GM12878 (cell line): ENCODE data around the gene ABCA7. TPM values are rescaled to one million over a fixed set of nuclear protein-coding genes. Genes with fewer than 3 reads are reported as not detected.

Experiments
- BHLHE40 ChIP-seq, 2 experiments: fragments of 450-650 bp in 1 of 2; IDR thresholded peaks; 2 replicates each; pipeline ENCODE4 v1.6.1; 2011 to 2017; ENCODE audit warnings: low read depth in 2 of 2, borderline replicate concordance in 1 of 2, improper control_type of control experiment in 1 of 2, low read length in 1 of 2, mild to moderate bottlenecking in 1 of 2
- DPF2 ChIP-seq: fragments of 450-650 bp; IDR thresholded peaks from 2 replicates; pipeline ENCODE4 v1.6.1; 2017; ENCODE audit warnings: mild to moderate bottlenecking
- E4F1 ChIP-seq: fragments of 450-650 bp; IDR thresholded peaks from 2 replicates; pipeline ENCODE4 v1.6.1; 2018; ENCODE audit warnings: borderline replicate concordance, mild to moderate bottlenecking; ENCODE audit not compliant: partially characterized antibody
- GATAD2B ChIP-seq: fragments of 450-650 bp; conservative IDR thresholded peaks from 2 replicates; pipeline ENCODE4 v1.6.1; 2017; ENCODE audit warnings: low read depth, mild to moderate bottlenecking, moderate library complexity
- KLF5 ChIP-seq: fragments of 450-650 bp; IDR thresholded peaks from 2 replicates; pipeline ENCODE4 v1.6.1; 2014; ENCODE audit warnings: mild to moderate bottlenecking; ENCODE audit not compliant: partially characterized antibody
- MEF2B ChIP-seq: fragments of 450-650 bp; IDR thresholded peaks from 2 replicates; pipeline ENCODE4 v1.6.1; 2018; ENCODE audit warnings: mild to moderate bottlenecking, moderate library complexity; ENCODE audit not compliant: partially characterized antibody, poor library complexity, severe bottlenecking
- NR2C2 ChIP-seq: IDR thresholded peaks from 2 replicates; pipeline ENCODE4 v1.6.1; 2011; ENCODE audit warnings: borderline replicate concordance, low read depth; ENCODE audit not compliant: control insufficient read depth, insufficient read length
- POLR2A ChIP-seq: IDR thresholded peaks from 2 replicates; pipeline ENCODE4 v1.6.1; 2011; ENCODE audit warnings: low read depth, mild to moderate bottlenecking, low read length
- POLR2AphosphoS2 ChIP-seq: IDR thresholded peaks from 2 replicates; pipeline ENCODE4 v1.6.1; 2011; ENCODE audit warnings: low read depth, mild to moderate bottlenecking, low read length, improper control_type of control experiment, moderate library complexity
- RUNX3 ChIP-seq: IDR thresholded peaks from 2 replicates; pipeline ENCODE4 v1.6.1; 2012; ENCODE audit warnings: low read length, inconsistent platforms
- SIN3A ChIP-seq: IDR thresholded peaks from 2 replicates; pipeline ENCODE4 v1.6.1; 2012; ENCODE audit warnings: low read depth, low read length, improper control_type of control experiment
- SMARCA5 ChIP-seq: fragments of 450-650 bp; IDR thresholded peaks from 2 replicates; pipeline ENCODE4 v1.6.1; 2017; ENCODE audit warnings: mild to moderate bottlenecking
- TARDBP ChIP-seq: IDR thresholded peaks from 2 replicates; pipeline ENCODE4 v1.6.1; 2016; ENCODE audit warnings: borderline replicate concordance
- TBL1XR1 ChIP-seq: IDR thresholded peaks from 2 replicates; pipeline ENCODE4 v1.6.1; 2012; ENCODE audit warnings: low read depth, low read length, improper control_type of control experiment
- polyA plus RNA-seq, 11 experiments: library from polyadenylated mRNA; depleted of rRNA in 4 of 11; unstranded in 6 of 11; stranded (reverse) in 5 of 11; fragments of >200 nt; fragmentation: Nextera tagmentation in 4 of 11; fragmentation: Illumina TruSeq in 1 of 11; extraction: Ambion mirVana in 4 of 11; extraction: Trizol in 1 of 11; gene quantifications; 1 replicate in 1 of 11; 2 replicates in 10 of 11; pipeline versions ENCODE4 v1.2.1 to v1.2.3, GENCODE V29; 2011 to 2016; ENCODE audit warnings: inconsistent platforms in 2 of 11, missing spikeins in 2 of 11, low read depth in 1 of 11
- total RNA-seq, 4 experiments: library from RNA; depleted of rRNA in 3 of 4; stranded (reverse); fragments of >200 nt in 3 of 4; fragmentation: Illumina TruSeq in 1 of 4; extraction: Trizol in 1 of 4; gene quantifications; 2 replicates each; pipeline versions ENCODE4 v1.2.1 to v1.2.3, GENCODE V29; 2013 to 2021

ABCA7 gene
- total and polyA plus RNA-seq, 10 of the 15 experiments (the other 5 are each of a cell fraction or from before 2014, with no cell fraction given), result 1.0 to 49.5 (median 14.8) TPM

GRCh38 chr19:1068009-1069001 lies 28.4 kb downstream of the ABCA7 start (continued):
- peak; percentile 93 for TF ChIP-seq NR2C2
- TF ChIP-seq BHLHE40 (IDR thresholded peaks at IDR 0.05; ENCODE audit: borderline replicate concordance in 1 of 2, low read depth in 2 of 2, low read length in 1 of 2), result 0 out of 4 replicates have a peak, but pooled peaks of 1 of the 2 experiments have one; percentile 20
- peak; percentile 43; the same call in 1 of the 2 replicates for TF ChIP-seq DPF2
- no peak for TF ChIP-seq TARDBP
- TF ChIP-seq SMARCA5, result peak; percentile 83; the same call in 1 of the 2 replicates
- TF ChIP-seq RUNX3, result peak; percentile 80
- peak; percentile 77 for TF ChIP-seq TBL1XR1
- peak; percentile 9; the same call in 1 of the 2 replicates for TF ChIP-seq SIN3A
- TF ChIP-seq MEF2B, result peak; percentile 21
- TF ChIP-seq GATAD2B, result peak; percentile 67
- peak; percentile 29 for TF ChIP-seq POLR2A
- TF ChIP-seq KLF5, result no peak
- TF ChIP-seq POLR2AphosphoS2, result 0 out of 2 replicates have a peak, but pooled peaks have one; percentile 18
- no peak for TF ChIP-seq E4F1
- TF ChIP-seq, all 136 proteins: peak for 19
